Activated naive CD8-positive, alpha-beta T cell treated with anti-CD3 and anti-CD28 coated beads, Interleukin-2, amount 50 U/mL, for 16 hours (primary cell): ENCODE data around the gene PDZK1.
"Not testable (repeated sequence)": the region's sequence is repeated elsewhere in the genome, so short reads cannot be mapped to it uniquely, and the experiment has no call there.

Source experiments
- DNase-seq: peaks from one replicate; pipeline ENCODE4 v3.0.0-alpha.2; 2020; ENCODE audit warnings: low read depth, low spot score

PDZK1 gene

DNA sequence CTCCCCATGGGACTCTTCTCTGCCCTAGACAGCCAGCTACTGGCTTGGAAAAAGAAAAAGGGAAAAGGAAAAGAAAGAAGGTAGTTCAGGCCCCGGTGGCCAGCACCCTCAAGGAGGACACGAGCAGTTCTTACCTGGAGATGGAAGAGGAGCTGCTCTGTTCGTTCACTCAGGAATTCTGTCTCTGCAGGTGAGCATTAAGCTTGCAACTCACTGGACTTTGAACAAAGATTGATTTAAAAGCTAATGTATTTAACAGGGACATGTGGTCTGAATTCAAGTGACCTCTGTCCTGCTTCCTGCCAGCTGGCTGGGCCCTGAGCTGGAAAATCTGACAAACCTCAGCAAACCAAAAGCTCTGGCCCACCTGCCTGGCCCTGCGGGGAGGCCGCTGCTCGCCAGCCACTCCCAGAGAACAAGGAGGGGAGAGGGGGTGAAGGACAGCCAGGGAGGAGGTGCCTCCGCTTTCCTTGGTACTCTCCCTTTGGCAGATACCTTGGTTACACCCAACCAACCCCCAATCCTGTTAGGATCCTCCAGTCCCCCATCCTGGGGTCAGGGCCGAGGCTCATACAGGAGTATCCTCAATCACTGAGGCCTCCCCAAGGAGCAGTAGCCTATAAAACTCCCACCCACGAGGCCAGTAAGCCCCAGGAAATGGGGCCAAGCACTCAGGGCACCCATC is at the start of gene PDZK1:
Gene PDZK1 (minus strand): TSS at position 186 of the 685 bp plus-strand sequence. CDS start 19,347 bp downstream, outside the sequence.
- no peak for DNase-seq

DNA sequence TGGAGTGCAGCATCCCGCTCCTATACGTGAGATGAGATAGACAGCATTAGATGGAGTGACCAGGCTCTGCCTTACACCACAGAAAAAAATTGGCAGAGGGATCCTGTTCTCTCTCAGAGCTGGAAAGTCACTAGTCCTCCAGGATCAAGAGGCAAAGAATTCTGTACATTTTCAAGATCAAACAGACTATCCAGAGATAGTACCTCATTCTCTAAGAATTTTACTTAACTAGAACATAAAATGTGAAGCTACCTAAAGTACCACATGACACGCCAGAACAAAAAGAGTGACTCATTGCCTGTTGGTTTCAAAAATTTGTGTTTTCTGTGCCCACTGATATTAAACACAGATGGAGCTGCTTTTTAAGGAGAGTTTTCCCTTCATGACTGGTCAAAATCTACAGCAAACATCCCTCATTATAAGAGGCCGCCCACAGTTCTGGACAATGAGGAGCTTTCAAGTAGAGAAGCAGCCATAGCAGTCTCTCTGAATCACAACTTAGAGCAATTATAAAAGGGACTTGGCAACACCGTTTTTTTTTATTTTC is 44.4 kb upstream of the PDZK1 start:
- no peak for DNase-seq

DNA sequence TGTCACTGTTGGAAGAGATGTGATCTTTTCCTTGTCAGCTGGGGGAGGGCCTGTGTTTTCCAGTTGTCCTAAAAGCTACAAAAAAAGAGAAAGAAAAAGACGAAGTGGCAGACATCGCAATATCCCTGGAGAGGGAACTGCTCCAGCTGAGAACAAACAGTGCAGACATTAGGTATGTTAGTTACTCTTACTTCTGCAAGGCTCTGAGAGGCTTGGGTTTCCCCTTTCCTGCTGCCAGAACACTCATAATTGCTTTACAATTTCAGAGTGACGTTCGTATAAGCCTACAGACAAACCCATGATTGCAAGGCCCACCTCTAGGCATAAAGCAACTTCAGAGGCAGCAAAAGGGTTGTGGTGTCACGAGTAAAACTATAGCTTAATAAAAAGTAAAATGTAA is 43.3 kb upstream of the PDZK1 start:
- DNase-seq = no peak

DNA sequence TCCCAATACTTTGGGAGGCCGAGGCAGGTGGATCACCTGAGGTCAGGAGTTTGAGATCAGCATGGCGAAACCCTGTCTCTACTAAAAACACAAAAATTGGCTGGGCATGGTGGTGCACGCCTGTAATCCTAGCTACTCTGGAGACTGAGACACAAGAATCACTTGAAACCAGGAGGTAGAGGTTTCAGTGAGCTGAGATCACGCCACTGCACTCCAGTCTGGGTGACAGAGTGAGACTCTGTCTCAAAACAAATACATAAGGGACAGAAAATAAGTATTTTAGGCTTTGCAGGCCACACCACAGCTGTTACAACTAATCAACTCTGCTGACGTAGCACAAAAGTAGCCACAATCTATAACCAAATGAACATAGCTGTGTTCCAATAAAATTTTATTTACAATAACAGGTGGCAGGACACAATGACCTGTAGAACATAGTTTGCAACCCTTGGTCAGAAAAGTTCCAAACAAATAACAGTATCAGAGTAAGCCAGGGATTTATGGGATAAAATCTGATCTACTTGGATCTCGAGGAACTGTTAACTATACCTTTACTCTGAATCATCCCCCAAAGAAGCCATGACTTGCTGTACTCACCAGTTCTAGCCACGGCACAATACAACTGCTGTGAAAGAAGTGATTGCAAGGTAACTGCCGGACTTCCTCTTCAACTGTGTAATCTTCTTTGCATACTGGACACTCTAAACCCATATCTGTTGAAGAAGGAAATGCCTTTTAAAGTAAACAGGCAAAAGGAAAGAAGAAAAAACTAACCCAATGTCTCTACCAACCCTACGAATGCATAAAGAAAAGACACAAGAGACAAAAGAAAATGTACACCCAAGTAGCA is 40.5 kb upstream of the PDZK1 start:
- no peak for DNase-seq

DNA sequence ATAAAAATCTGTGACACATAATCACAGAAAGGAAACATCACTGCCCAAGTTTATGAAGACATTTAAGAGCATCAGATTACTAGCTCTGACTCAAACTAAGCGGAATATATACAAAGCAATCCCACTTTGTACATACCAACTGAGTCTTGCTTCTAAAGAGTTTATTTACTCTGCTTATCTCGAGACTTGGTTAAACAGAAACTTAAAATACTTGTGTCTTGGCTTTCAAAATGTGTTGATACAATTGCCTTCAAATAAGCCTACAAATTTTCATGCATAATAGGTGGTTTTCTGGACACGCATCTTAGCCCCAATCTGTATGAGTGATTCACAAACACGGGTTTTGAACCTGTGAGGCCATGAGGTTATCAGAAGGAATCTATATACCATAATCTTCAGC is 33.1 kb upstream of the PDZK1 start:
- DNase-seq = no peak

DNA sequence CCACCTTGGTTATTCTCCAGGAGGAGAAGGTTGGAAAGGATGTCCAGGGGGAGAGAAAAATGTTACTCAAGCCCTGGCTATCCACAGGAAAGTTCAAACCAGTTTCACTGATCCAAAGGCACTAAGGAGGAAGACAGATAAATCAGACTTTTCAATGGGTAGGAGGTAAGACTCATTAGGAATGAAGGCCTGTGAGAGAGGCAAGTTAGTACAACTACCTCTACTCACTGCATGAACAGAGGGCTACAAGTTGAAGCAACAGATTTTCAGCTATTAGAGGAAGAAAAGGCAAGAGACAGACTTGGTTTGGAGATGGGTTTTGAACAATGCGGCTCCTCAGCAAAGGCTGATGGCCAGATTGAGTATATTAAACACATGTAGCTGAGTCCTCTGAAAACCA is 29.0 kb upstream of the PDZK1 start:
- DNase-seq = no peak

DNA sequence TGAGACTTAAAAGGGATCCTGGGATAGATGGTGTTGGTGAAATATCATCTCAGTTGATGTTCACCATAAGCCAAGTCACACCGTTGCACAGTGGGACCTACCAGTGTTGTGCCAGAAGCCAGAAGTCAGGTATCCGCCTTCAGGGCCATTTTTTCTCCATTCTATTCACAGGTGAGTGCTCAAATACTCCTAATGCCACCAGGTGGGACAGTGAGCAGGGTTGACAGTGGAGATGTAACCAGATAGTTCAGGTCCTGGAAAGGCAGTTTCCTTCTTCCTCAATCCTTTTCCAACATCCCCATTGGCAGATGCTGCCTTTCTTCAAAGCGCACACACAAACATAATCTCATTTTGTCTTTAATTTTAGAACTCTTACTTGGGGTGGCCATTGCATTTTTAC is 23.7 kb upstream of the PDZK1 start:
- no peak for DNase-seq

DNA sequence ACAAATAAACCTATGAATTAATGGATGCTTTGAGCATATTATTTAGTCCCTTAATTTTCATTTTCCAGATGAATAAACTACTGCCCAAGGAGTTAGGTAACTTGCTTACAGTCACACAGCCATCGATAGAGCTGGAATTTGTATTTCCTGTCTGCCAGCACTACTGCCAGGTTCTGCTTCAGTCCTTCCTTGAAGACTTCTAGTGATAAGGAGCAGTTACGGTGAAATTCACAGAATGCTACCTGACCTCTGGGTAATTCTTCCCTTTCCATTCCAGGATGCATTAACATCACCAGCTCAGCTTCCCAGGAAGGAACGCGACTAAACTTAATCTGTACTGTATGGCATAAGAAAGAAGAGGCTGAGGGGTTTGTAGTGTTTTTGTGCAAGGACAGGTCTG is 23.3 kb upstream of the PDZK1 start:
- no peak for DNase-seq

DNA sequence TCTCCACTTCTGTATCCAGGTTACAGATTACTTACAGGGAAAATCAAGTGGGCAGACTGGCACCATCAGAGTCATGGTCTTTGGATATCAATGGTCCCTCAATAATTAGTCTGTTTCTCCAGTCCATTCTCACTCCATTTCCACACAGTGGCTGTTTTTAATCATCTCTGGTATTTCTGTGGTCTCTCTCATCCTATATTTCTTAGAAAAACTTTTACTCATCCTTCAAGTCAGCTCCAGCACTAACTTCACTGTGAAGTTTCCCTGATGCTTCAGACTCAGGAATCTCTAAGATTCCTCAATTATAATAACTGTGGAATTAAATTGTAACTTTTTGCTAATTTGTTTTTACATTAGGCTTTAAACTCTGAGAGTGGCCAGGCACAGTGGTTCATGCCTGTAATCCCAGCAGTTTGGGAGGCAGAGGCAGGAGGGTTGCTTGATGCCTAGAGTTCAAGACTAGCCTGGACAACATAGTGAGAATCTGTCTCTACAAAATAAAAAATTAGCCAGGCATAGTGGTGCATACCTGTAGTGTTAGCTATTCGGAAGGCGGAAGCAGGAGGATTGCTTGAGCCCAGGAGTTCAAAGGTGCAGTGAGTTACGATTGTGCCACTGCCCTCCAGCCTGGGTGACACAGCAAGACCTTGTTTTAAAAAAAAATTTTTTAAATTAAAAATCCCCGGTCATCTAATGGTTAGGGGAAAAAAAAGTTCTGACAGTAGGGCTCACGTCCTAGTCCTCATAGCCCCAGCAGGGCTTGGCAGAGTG is 22.7 kb upstream of the PDZK1 start:
- no peak for DNase-seq

DNA sequence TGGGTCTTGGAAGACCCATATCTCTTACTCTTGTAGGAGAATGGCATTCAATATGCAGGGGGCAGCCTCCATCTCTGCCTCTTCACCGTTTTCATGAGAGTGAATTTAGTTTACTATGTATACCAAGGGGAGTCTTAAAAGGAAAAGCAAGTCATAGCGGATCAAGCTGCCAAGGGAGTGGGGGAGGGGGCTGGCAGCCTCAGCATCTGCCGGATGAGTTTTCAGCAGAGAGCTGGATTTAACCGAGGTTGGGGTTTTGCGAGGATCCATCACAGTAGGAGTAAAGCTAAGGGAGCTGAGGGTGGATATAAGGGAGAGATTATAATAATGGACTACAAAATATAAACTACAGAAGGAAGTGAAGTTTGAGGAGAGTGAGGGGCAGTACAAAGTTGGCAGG is 22.0 kb upstream of the PDZK1 start:
- no peak for DNase-seq

DNA sequence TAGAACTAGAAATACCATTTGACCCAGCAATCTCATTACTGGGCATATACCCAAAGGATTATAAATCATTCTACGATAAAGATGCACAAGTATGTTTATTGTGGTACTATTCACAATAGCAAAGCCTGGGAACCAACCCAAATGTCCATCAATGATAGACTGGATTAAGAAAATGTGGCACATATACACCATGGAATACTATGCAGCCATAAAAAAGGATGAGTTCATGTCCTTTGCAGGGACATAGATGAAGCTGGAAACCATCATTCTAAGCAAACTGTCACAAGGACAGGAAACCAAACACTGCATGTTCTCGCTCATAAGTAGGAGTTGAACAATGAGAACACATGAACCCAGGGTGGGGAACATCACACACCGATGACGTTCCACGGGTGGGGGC is 19.0 kb upstream of the PDZK1 start:
- DNase-seq = not testable (repeated sequence)

DNA sequence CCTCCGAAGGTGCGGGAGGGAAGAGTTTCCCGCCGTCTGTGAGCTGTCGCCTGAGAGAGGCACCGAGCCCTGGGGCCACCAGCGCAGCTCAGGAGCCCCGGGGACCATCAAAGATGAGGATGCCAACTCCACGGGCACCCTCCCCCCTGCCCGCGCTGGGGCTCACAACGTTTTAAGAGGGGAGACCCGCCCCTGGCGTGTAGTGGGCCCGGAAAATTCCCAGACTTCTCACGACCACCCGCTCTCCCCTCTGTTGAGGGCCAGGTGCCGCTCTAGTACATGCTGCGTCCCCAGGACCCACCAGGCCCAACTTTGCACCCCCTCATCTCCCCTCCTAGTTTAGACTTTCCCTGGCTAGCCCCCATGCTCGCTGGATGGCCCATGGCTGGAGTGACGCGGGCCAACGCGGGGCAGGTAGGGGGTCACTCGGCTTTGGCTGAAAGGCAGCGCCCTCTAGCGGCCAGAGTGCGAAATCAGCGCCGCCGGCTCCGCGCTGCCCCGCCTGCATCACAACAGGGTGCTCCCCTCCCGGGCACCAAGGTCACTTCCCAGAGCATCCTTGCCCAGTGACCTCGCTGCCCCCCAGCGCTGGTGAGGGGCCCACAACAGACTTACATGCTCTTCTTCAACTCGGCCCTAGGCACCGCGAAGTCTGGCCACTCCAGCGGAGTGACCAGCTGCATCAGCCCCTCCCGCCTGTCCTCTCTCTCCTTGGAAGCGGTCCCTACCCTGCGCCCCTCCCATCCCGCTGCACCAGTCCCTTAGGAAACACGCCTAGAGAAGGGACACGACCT is 13.9 kb upstream of the PDZK1 start:
- peak; percentile 42 for DNase-seq

DNA sequence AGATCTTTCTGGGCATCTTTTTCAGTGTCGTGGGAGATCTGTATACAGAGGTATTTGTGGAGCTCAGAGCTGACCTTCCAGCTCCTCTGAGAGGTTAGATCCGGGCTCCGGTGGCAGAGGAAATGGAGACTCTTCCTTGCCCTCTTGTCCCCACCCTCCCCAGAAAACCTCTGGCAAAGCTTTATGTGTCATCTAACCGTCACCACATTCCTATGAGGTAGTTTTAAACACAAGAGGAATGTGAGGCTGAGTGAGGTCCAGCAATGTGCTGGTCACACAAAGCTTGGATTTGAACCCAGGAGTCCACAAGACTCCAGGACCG is 13.3 kb upstream of the PDZK1 start:
- no peak for DNase-seq

DNA sequence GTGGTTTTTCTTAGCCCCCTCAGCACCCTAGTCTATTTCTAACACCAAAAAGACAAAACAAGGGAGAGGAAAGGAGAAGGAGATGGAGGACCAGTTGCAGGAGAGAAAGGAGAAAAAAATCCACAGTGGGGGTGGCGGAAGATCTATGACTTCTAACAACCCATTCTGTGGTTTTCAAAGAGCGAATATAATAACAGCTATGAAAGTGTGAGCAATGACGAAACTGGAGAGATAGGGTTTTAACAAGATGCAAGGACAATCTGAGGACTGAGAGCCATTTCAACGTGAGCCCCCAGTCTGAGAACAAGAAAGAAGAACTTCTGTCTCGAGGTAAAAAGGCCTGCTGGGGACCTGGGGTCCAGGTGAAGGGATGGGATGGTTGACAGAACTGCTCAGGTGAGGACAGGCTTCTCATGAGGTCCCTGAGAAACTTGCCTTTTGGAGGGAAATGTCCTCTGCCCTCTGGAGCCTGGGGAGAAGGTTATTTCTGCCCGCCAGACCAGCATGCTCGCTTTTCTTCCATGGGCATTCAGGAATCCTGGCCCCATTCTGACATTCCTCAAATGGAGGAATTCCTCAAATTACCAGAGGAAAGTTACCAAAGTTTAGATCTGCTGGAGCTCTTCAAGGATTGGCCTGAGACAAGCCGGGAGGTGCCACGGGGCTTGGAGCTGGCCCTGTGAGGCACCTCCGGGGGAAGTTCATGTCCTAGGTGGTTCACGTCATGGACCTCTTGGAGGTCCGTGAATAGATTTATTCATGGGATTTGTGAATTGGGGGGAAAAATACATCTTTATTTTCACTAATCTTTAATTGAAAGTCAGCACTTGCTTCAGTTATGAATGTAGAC is 12.3 kb upstream of the PDZK1 start, which contains the start of gene CD160:
Gene CD160 (plus strand): TSS at position 270 of the 850 bp plus-strand sequence. CDS start 8,829 bp downstream, outside the sequence.
- DNase-seq = no peak

DNA sequence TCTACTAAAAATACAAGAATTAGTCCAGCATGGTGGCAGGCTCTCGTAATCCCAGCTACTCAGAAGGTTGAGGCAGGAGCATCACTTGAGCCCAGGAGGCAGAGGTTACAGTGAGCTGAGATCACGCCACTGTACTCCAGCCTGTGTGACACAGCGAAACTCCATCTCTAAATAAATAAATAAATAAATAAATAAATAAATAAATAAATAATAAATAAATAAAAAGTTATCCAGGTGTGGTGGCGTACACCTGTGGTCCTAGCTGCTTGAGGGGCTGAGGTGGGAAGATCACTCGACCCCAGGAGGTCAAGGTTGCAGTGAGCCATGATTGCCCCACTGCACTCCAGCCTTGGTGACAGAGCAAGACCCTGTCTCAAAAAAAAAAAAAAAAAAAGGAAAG is 11.3 kb upstream of the PDZK1 start:
- not testable (repeated sequence) for DNase-seq

DNA sequence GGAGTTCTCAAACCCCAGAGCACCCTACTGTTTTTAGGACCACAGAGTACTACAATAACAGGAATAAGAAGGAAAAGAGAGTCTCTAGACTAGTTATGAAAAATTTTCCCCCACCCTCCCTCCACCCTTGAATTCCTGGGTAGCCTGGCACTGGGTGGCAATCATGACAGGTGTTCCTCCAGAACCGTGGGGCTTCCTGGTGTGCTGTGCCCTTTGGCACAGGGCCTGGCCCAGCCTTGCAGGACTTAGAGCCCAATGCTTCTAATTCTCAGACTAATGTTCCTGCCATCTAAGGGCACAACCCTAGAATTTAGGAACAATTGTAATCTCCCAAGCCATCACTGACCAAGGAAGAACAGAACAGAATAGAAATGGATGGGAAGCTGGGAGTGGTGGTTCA is 10.7 kb upstream of the PDZK1 start:
- no peak for DNase-seq

DNA sequence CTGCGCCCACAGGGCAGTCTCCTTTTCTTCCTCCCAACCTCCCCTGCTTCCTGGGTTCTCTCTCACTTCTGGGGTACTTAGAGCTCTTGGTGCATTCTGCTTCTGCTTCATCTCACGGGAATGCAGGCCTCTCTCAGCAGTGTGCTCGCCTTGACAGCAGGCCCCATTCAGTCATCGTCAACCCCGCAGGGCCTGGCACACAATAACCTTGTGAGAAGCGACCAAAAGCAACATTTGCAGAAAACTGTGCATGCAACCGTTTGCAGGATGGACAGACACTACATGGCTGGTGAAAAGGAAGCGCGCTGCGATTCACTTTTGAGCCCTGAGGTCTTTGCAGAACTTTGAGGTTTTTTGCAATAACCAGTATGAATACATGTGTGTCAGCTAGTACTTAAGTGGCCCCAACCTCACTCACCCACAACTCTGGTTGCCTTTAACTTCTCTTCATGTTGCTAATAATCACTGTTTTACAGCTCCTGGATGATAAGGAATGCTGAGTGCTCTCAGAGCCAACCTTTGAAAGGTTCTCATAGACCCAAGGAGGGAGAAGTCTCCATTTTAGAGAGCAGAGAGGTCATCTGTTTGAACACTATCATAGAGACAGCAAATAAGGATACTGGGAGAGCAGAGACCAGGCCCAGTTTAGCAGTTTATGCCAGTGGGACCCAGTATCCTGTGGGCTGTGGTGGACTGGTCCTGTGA is 9.6 kb upstream of the PDZK1 start:
- DNase-seq = no peak

DNA sequence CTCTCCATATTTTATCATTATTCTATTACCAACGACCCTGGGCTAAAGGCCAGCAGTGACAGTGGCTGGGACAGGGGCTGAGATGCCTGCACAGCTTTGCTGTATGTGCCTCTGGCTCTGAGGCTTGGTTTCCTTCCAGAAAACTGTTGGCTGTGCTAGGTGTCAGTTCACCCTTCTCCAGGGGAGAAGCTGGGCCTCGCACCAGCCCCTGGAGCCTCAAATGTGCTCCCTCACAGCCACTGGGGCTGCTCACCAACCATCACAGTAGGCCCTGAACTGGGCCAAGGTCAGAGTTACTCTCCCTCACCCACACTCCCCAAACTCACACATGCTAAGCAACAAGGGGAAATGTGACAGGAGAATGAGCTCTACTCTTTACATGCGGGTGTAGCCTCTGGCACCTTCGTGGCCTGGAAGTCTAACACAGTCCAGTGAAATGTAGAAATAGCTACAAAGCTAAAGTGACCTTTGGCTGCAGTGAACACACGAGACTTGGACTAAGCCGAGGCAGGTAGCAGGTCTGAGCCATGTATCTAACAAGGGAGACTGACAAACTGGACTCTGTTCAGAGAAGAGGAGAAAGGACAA is 7.5 kb upstream of the PDZK1 start:
- DNase-seq = no peak

DNA sequence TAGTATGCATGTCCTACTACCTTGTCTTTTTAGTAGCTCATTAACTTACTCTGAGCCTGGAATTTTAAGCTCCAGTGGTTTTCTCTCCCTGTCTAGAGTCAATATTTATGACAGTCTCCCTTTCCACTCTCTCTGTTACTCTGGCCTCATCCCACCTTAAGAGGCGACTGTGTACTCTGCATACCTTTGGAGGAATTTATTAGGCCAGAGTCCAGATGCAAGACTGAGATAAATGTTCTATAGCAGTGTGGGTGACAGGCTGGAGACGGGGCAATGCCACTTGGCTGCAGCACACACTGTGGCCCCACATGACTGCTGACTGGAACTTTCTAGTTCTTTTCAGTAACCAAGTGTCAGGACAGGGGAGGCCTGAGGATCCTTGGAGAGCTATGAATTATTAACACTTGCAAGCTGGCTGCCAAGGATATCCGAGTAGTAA is 4.1 kb upstream of the PDZK1 start:
- DNase-seq = no peak
